Cardiac muscle cell (in vitro differentiated cells and primary cell): ENCODE measurements around the gene SPATA17. TPM values are rescaled to one million over a fixed set of nuclear protein-coding genes. Genes with fewer than 3 reads are reported as not detected.

Experiments used
- DNase-seq, 2 donors: peaks; one replicate each; pipeline versions ENCODE4 v3.0.0 to v3.0.0-alpha.2; 2010 to 2017; ENCODE audit warnings: low read depth in 1 of 2, low spot score in 1 of 2
- H3K27ac ChIP-seq: fragments of 200-600 bp; sonication (generic); 2 replicates; pipeline ENCODE4 v1.5.1; 2016
- H3K27me3 ChIP-seq: fragments of 200-600 bp; sonication (generic); 2 replicates; pipeline ENCODE4 v1.6.0; 2016; ENCODE audit warnings: control low read depth
- H3K36me3 ChIP-seq: fragments of 200-600 bp; sonication (generic); 2 replicates; pipeline ENCODE4 v1.5.1; 2016; ENCODE audit warnings: control low read depth
- H3K4me1 ChIP-seq: fragments of 200-600 bp; sonication (generic); 2 replicates; pipeline ENCODE4 v1.8.1; 2017; ENCODE audit warnings: low read depth, mild to moderate bottlenecking, mixed run types
- H3K4me3 ChIP-seq: fragments of 200-600 bp; sonication (generic); 2 replicates; pipeline ENCODE4 v1.5.1; 2016; ENCODE audit warnings: mild to moderate bottlenecking
- H3K9me3 ChIP-seq: fragments of 200-600 bp; sonication (generic); 2 replicates; pipeline ENCODE4 v1.5.1; 2017; ENCODE audit warnings: low read depth, mild to moderate bottlenecking, control low read depth
- CTCF ChIP-seq: IDR thresholded peaks from 2 replicates; pipeline ENCODE4 v1.5.1; 2012; ENCODE audit warnings: low read depth, mild to moderate bottlenecking, low read length
- polyA plus RNA-seq: library from polyadenylated mRNA; unstranded; fragments of >200 nt; fragmentation: Nextera tagmentation; extraction: Ambion mirVana; gene quantifications from 2 replicates; pipeline ENCODE4 v1.2.1, GENCODE V29; 2016
- total RNA-seq: library from RNA; depleted of rRNA; stranded (reverse); fragments of >200 nt; gene quantifications from 2 replicates; pipeline ENCODE4 v1.2.3, GENCODE V29; 2016

Gene SPATA17
- total and polyA plus RNA-seq, 2 experiments from 2014 or later = 1.2 to 2.6 TPM

- Histone ChIP-seq H3K27me3 (no peaks in the 10 kb centered on the region), H3K9me3 (no peaks in the 10 kb centered on the region)
- TF ChIP-seq CTCF = no peak
These were observed 244.1 kb downstream of the SPATA17 start for GRCh38 chr1:217875229-217875628.

GRCh38 chr1:217876401-217876800 is 245.3 kb downstream of the SPATA17 start:
- Histone ChIP-seq H3K4me3 (no peak overlapping the region), H3K9me3 (no peaks in the 10 kb centered on the region), H3K4me1 (peaks cover 8% of the 10 kb centered on the region), H3K27me3 (no peaks in the 10 kb centered on the region), H3K36me3 (no peaks in the 10 kb centered on the region), H3K27ac (no peak overlapping the region)
- no peak for DNase-seq
- no peak for TF ChIP-seq CTCF

More at GRCh38 chr1:217875229-217875628, 244.1 kb downstream of the SPATA17 start:
- H3K27ac ChIP-seq = no peak overlapping the region
- H3K4me1 ChIP-seq = peaks cover 8% of the 10 kb centered on the region
- no peak overlapping the region for H3K4me3 ChIP-seq
- no peaks in the 10 kb centered on the region for H3K36me3 ChIP-seq
- no peak for DNase-seq

GRCh38 chr1:217876896-217877295 is 245.8 kb downstream of the SPATA17 start:
- DNase-seq = no peak
- no peaks in the 10 kb centered on the region for H3K9me3 ChIP-seq
- H3K27me3 ChIP-seq = no peaks in the 10 kb centered on the region
- H3K27ac ChIP-seq = no peak overlapping the region
- no peak for TF ChIP-seq CTCF
- no peaks in the 10 kb centered on the region for H3K36me3 ChIP-seq
- peaks cover 8% of the 10 kb centered on the region for H3K4me1 ChIP-seq
- H3K4me3 ChIP-seq = no peak overlapping the region

- no peaks in the 10 kb centered on the region for H3K9me3 ChIP-seq
- TF ChIP-seq CTCF = no peak
- no peaks in the 10 kb centered on the region for H3K4me1 ChIP-seq
- no peak overlapping the region for H3K4me3 ChIP-seq
- no peak overlapping the region for H3K27ac ChIP-seq
- H3K27me3 ChIP-seq = no peaks in the 10 kb centered on the region
- no peaks in the 10 kb centered on the region for H3K36me3 ChIP-seq
- DNase-seq = no peak
These were observed 250.0 kb downstream of the SPATA17 start for GRCh38 chr1:217881131-217881543.

GRCh38 chr1:217881607-217882332 is 250.6 kb downstream of the SPATA17 start:
- no peaks in the 10 kb centered on the region for H3K4me1 ChIP-seq
- H3K4me3 ChIP-seq = no peak overlapping the region
- no peak overlapping the region for H3K27ac ChIP-seq
- no peaks in the 10 kb centered on the region for H3K9me3 ChIP-seq
- TF ChIP-seq CTCF = no peak
- no peaks in the 10 kb centered on the region for H3K27me3 ChIP-seq
- DNase-seq = no peak
- no peaks in the 10 kb centered on the region for H3K36me3 ChIP-seq
